Activated T-cell treated with anti-CD3 and anti-CD28 coated beads, Interleukin-2, amount 50 U/mL, for 4 hours (primary cell): ENCODE data around the gene DMBX1. TPM values are rescaled to one million over a fixed set of nuclear protein-coding genes. Genes with fewer than 3 reads are reported as not detected.

Experiments used
- ATAC-seq, 2 donors: fragments of 200-7000 bp; cut with Tn5 transposase; one replicate each; pipeline ENCODE4 v1.10.0; 2021
- DNase-seq: peaks from one replicate; pipeline ENCODE4 v3.0.0-alpha.2; 2020
- H3K27me3 Mint-ChIP-seq: one replicate; pipeline ENCODE4 v1.8.0; 2021; ENCODE audit warnings: low read depth, mixed read lengths
- H3K36me3 Mint-ChIP-seq: one replicate; pipeline ENCODE4 v1.8.0; 2022; ENCODE audit warnings: mixed read lengths; ENCODE audit not compliant: insufficient read depth
- H3K4me1 Mint-ChIP-seq: one replicate; pipeline ENCODE4 v1.8.0; 2021; ENCODE audit warnings: low read depth, mixed read lengths
- H3K4me3 Mint-ChIP-seq: one replicate; pipeline ENCODE4 v1.8.0; 2021; ENCODE audit warnings: mild to moderate bottlenecking, moderate library complexity, mixed read lengths
- H3K9me3 Mint-ChIP-seq: one replicate; pipeline ENCODE4 v1.8.0; 2021; ENCODE audit warnings: mixed read lengths
- total RNA-seq, 3 donors: library from RNA; stranded (reverse); gene quantifications; one replicate each; pipeline ENCODE4 v1.2.1, GENCODE V29; 2021

The DMBX1 gene
- total RNA-seq, 3 donors from 2014 or later, result not detected

DNA sequence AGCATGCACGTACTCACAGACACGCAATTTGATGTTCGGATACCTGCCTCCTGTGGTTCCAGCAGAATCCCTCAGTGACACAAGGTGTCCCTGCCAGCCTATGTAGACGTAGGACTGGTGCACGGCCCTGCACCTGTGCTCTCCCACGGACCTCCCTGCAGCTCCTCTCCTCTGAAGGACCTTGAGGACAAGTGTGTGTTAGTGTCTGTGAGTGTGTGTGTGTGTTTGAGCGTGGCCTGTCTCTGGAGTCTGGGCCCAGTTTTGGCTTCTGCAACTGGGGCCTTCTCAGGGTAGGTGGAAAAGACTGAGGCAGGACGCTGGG is 22.5 kb upstream of the DMBX1 start:
- H3K4me1 Mint-ChIP-seq, result peaks cover 10% of the 10 kb centered on the region
- no peaks in the 10 kb centered on the region for H3K36me3 Mint-ChIP-seq
- DNase-seq (no peak), ATAC-seq (peak in 1 of 2 donors; percentile 20)
- H3K4me3 Mint-ChIP-seq, result peak overlapping the region; percentile 69
- peaks cover 40% of the 10 kb centered on the region for H3K27me3 Mint-ChIP-seq
- H3K9me3 Mint-ChIP-seq, result no peaks in the 10 kb centered on the region

DNA sequence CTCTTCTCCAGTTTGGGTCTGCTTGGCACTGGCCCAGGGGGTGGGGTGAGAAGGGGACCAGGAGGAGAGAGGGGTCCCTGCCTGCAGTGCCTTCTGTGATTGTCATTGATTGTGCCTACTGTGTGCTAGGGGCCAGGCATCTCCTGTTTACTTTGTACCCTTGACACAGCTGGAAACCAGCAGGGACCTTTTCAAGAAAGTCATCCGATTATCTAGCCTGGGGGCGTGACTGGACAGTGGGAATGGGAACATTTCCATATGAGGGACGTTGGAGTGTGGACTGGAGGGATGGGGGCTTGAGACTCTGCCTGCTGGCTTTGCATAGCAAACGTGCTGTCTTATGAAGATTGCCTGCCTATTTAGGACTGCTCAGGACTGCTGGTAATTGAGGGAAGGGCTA is 19.8 kb upstream of the DMBX1 start:
- Mint-ChIP-seq H3K4me3 (no peak overlapping the region), H3K27me3 (peaks cover 41% of the 10 kb centered on the region), H3K4me1 (peaks cover 10% of the 10 kb centered on the region), H3K9me3 (no peaks in the 10 kb centered on the region), H3K36me3 (no peaks in the 10 kb centered on the region)
- DNase-seq (no peak), ATAC-seq (no peak)

DNA sequence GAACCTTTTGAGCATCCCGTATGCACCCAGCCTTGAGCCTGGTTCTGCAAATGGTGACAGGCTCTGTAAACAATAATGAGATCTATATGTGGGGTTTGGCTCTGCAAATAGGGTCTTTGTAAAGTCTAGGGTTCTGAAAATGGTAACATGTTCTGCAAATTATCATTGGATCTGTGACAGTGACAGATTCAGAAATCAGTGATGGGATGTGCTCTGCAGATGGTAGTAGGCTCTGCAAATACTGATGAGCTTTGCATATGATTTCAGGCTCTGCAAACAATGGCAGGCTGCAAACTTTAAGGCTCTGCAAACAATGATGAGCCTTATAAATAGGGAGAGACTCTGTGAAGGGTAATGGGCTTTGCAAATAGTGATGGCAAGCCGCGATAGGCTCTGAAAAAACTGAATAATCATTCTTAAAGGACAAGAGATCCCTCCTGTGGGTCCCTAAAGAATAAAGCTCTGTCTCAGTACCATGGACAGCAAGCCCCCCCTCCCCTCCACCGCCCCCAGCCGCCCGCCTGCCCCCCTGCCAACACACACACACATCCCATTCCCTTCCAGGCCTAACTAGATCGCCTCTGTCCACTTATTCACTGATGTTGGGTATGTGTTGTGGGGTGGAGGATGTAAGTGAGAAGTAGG is 17.7 kb upstream of the DMBX1 start:
- peaks cover 4% of the 10 kb centered on the region for H3K4me1 Mint-ChIP-seq

DNA sequence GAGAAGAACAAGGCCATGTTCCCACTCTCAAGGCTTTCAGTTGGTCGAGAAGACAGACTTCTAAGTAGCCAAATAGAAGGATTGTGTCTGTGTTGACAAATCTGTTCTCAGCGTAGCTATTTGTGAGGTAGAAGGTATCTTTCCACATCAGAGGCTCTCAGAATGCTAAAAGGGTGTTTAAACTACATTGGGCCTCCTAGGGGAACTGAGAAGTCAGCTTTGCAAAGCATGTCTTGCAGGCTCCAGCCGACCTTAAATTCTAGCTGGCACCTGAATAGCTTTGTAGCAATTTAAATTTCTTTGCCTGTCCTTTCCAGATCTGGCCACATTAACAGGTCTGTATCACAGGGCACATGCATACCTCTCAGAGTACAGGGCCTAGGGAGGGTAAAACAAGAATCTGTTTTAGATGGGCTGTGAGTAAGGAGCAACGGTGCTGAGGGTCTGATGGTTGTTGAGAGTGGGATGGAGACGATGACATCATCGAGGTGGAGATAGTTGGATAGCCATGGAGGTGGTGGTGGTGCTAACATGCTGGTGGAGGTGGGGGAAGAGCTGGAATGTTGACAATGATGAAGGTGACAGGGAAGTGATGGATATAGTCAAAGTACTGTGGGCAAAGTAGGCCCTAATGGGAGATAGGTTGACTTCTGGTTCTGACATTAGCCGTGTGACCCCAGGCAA is 17.0 kb upstream of the DMBX1 start:
- no peaks in the 10 kb centered on the region for H3K4me1 Mint-ChIP-seq
- H3K27me3 Mint-ChIP-seq, result peaks cover 25% of the 10 kb centered on the region
- ATAC-seq (no peak), DNase-seq (no peak)
- H3K9me3 Mint-ChIP-seq, result no peaks in the 10 kb centered on the region
- H3K36me3 Mint-ChIP-seq, result no peaks in the 10 kb centered on the region
- H3K4me3 Mint-ChIP-seq, result no peak overlapping the region

More for the DNA sequence above, 17.7 kb upstream of the DMBX1 start:
- Mint-ChIP-seq H3K9me3 (no peaks in the 10 kb centered on the region), H3K4me3 (no peak overlapping the region), H3K27me3 (peaks cover 28% of the 10 kb centered on the region), H3K36me3 (no peaks in the 10 kb centered on the region)
- ATAC-seq (no peak), DNase-seq (no peak)

DNA sequence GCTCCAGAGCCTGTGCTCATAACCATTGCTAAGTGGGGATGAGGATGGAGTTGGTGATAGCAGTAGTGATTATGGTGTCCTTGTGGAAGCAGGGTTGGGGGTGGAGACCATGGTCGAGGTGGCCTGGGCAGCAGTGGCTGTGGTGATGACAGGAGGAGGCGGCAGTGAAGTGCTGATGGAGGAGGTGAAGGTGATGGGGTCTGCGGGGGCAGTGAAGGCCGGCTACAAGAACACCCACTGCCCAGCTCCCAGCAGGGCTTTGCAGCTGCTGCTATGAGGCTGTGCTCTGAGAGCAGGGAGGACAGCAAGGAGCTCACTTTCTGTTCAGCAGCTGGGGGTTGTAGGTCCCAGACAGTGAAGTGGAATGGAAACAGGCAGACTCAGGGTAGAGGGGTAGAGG is 15.6 kb upstream of the DMBX1 start:
- DNase-seq, result no peak
- H3K4me3 Mint-ChIP-seq, result no peak overlapping the region
- H3K27me3 Mint-ChIP-seq, result peaks cover 25% of the 10 kb centered on the region
- H3K9me3 Mint-ChIP-seq, result no peaks in the 10 kb centered on the region
- no peaks in the 10 kb centered on the region for H3K4me1 Mint-ChIP-seq
- no peaks in the 10 kb centered on the region for H3K36me3 Mint-ChIP-seq
- no peak for ATAC-seq

DNA sequence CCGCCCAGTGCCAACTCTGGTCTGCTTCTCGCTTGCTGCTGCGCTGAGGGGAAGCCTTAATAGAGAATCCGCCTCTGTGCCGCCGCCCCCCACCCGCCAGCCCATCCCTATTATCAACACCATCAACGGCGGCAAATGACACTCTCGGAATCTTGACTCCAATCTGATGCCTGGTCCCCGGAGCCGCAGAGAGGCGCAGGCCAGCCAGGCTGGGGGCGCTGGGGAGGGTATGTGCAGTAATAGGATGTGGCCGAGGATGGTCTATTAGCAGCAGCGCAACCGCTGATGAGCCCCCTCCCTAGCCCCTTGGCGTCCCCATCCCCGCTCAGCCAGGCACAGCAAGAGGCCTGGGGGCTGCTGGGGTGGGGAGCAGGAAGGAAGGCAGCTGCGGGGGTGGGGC is 15.1 kb upstream of the DMBX1 start:
- H3K9me3 Mint-ChIP-seq, result no peaks in the 10 kb centered on the region

DNA sequence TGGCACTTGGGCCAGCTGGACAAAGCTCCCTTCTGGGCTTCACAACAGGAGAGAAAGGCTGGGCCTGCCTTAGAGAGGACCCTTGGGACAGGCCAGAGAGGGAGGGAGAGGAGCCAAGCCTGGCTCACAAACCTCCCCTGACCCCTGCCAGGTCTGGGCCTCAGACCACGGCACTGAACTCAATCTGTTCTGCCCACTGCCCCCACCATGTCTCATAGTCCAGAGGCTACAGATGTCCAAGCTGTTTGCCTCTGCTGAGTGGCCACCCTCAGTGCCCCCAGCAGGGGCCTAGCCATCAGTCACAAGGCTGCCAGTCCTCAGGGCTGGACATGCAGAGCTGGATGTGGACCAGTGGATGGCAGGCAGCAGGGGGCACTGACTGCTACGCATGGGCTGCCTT is 13.0 kb upstream of the DMBX1 start:
- H3K36me3 Mint-ChIP-seq, result no peaks in the 10 kb centered on the region
- ATAC-seq, result no peak
- H3K9me3 Mint-ChIP-seq, result no peaks in the 10 kb centered on the region
- DNase-seq, result no peak
- H3K27me3 Mint-ChIP-seq, result peaks cover 33% of the 10 kb centered on the region
- H3K4me3 Mint-ChIP-seq, result no peak overlapping the region
- no peaks in the 10 kb centered on the region for H3K4me1 Mint-ChIP-seq

More for the DNA sequence above, 15.1 kb upstream of the DMBX1 start:
- DNase-seq (no peak), ATAC-seq (no peak)
- Mint-ChIP-seq H3K4me3 (no peak overlapping the region), H3K27me3 (peaks cover 26% of the 10 kb centered on the region), H3K36me3 (no peaks in the 10 kb centered on the region), H3K4me1 (no peaks in the 10 kb centered on the region)

DNA sequence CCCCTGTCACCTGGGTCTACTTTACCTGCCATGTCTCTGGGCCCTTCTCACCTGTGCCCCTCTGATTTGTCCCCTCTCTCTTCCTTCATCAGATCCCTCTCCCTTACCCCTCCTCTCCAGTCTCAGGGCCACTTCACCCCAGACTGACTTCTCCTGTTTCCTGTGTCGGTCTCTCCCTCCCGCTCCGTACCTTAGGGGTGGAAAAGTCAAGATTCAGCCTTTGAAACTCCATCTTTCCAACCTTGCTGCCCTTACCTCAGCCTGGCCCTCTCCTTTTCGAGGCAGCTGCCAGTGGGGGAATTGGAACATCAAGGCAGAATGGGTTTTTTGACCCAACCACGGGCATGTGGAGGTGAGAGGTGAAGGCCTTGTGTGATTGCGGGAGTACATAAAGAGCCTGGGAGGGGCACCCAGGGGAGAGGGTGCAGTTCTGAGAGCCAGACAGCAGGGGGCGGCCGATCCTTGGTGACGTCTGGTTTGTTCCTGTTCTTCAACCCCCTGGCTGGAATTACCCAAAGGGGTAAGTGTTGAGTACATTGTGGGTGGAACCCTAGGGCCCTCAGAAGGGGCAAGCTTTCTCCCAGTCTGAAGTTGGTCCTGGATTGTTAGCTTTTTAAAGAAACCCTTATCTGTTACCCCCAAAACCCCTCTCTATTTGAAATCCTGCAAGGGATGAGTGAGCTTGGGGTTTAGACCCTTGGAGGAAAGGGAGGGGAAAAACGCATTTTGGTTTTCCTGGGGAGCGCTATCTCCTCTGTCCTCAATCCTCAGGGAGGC is 12.3 kb upstream of the DMBX1 start:
- Mint-ChIP-seq H3K9me3 (no peaks in the 10 kb centered on the region), H3K4me3 (no peak overlapping the region), H3K27me3 (peaks cover 36% of the 10 kb centered on the region), H3K36me3 (no peaks in the 10 kb centered on the region), H3K4me1 (no peaks in the 10 kb centered on the region)
- peak; percentile 73 for DNase-seq
- ATAC-seq, result peak; percentile 84 to 88

DNA sequence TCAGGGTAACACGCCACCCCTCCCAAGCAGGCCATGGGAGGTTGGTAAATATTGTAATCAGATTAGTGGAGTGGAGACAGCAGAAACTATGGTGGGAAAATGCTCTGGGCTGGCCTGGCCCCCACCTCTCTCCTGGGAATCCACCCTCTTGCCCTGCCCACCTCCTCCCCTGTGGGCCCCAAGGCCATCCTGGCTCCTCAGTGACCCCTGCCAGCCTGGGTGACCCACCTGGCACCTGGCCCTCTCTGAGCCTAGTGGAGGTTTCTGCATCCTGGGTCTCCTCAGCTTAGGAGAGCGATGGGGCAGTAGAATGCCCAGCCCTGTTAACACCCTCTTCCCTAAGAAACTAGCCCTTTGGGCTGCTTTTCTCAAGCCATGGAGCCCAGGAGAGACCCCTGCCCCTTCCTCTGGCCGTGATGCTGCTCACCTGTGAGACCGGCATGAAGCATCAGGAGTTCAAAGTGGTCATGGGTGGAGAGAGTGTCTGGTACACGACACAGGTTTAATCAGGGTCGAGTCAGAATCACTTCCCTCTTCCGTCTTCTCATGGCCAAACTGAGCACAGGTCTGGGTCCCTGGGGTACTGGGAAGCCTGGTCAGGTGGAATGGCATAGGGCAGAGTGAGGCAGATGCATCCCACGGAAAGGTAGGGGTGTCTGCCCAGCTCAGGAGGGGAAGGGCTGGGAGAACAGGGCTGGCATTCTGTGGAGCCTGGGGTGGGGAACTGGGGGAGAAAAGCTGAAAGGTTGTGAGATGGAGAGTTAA is 10.7 kb upstream of the DMBX1 start:
- no peaks in the 10 kb centered on the region for H3K9me3 Mint-ChIP-seq
- ATAC-seq (no peak), DNase-seq (no peak)
- no peaks in the 10 kb centered on the region for H3K36me3 Mint-ChIP-seq
- peaks cover 45% of the 10 kb centered on the region for H3K27me3 Mint-ChIP-seq
- H3K4me1 Mint-ChIP-seq, result no peaks in the 10 kb centered on the region
- no peak overlapping the region for H3K4me3 Mint-ChIP-seq

DNA sequence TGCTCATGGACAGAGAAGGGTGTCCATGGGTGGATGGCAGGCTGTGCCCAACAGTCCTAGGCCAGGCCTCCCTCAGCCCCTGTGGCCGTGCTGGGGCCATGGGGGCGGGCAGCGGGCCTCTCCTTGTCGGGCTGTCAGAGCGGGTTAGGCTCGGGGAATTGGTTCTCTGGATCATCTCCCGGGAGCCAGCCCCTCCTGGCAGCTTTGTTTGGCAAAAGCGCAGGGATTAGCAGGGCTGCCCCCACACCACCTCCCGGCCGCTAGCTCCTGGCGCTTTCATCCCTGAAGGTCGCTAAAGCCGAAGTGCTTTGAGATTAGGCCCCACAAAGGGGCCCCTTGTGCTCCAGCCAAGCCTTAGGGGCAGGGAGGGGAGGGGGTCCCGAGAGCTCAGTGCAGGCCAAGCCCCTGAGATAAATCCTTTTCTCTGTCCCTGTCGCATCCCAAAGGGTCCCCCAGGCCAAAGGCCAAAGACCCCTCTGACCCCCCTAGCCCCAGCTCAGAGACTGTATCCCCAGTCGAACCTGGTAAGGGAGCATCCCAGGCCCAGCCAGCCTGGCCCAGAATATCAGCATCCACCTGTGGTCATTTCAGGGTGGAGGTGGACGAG is 9.8 kb upstream of the DMBX1 start:
- Mint-ChIP-seq H3K4me1 (no peaks in the 10 kb centered on the region), H3K4me3 (no peak overlapping the region), H3K9me3 (no peaks in the 10 kb centered on the region), H3K27me3 (peaks cover 48% of the 10 kb centered on the region), H3K36me3 (no peaks in the 10 kb centered on the region)
- DNase-seq, result no peak
- ATAC-seq, result no peak

DNA sequence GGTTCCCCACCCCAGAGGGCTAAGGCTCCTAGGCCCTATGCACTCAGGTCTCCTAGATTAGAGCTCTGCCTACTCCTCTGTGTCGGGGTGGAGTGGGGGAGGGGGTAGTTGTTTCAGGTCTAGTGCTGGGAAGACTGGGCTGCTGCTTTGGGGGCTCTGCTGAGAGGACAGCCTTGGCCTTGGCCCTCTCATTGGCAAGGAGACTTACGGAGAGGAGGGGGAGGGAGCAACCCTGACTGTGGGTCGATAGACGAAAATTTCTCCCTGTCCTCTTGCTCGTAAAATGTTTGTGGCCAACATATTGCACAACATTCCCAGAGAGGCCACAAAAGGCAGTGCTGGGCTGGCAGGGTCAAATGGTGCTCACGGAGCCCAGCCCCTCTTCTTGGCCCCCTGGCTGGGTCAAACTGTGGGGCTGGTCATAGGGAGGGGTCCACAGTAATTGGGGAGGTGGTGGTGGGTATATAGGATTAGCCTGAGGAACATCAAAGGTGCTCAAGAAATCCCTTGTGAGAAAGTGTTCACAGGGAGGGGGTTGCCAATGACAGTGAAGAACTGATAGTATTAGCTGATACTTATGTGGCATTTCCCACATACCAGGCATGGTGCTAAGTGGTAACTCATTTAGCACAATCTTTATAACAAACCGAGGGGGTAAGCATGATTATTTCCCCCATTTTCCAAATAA is 8.5 kb upstream of the DMBX1 start:
- no peak for ATAC-seq
- peaks cover 55% of the 10 kb centered on the region for H3K27me3 Mint-ChIP-seq
- H3K36me3 Mint-ChIP-seq, result no peaks in the 10 kb centered on the region
- H3K4me3 Mint-ChIP-seq, result no peak overlapping the region
- no peaks in the 10 kb centered on the region for H3K4me1 Mint-ChIP-seq
- H3K9me3 Mint-ChIP-seq, result no peaks in the 10 kb centered on the region
- DNase-seq, result no peak

DNA sequence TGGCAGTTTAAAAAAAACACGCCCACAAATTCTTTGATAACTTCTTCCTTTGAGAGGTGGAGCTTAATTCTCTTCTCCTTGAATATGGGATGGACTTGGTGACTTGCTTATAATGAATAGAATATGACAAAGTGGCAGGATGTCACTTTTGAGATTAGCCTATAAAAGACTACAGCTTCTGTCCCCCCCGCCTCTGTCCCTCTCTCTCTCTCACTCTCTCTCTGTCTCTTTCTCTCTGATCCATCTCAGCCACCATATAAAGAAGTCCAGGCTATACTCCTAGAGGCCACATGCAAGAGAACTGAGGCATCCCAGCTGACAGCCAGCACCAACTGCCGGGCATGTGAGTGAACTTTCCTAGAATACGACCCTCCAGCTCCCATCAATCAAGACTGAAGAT is 7.7 kb upstream of the DMBX1 start:
- no peak for ATAC-seq
- Mint-ChIP-seq H3K27me3 (peaks cover 62% of the 10 kb centered on the region), H3K36me3 (no peaks in the 10 kb centered on the region), H3K9me3 (no peaks in the 10 kb centered on the region), H3K4me1 (peaks cover 2% of the 10 kb centered on the region), H3K4me3 (no peak overlapping the region)
- no peak for DNase-seq

DNA sequence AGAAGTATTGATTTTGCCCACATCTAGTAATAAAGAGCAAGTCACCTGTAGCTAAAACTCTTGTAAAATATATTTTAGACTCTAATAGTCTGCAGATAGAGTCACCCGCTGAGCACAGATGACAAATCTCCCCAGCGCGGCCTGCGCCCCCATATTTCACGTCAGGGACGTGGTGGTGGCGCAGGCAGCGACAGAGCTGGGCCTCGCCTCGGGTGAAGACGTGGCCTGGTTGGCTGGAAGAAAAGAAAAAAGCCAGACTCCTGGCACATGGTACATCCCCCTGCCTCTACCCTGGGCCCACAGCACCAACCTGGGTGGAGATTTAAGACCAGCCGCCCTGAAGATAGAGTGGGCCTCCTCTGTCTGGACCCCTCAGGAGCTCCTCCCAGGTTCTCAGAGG is 6.0 kb upstream of the DMBX1 start:
- Mint-ChIP-seq H3K36me3 (no peaks in the 10 kb centered on the region), H3K9me3 (no peaks in the 10 kb centered on the region), H3K4me3 (no peak overlapping the region), H3K27me3 (peaks cover 70% of the 10 kb centered on the region), H3K4me1 (peaks cover 6% of the 10 kb centered on the region)
- no peak for DNase-seq
- no peak for ATAC-seq
